HS-27A (cell line): Measurements from ENCODE around the gene IL3RA.

Experiments
- DNase-seq: peaks from one replicate; pipeline ENCODE4 v3.0.0-alpha.2; 2012; ENCODE audit warnings: low read depth, missing footprints

Gene IL3RA

GRCh38 chrX:1384658-1385252 lies 48.2 kb downstream of the IL3RA start:
- no peak for DNase-seq

GRCh38 chrX:1385253-1386223 lies 49.0 kb downstream of the IL3RA start:
- DNase-seq: no peak

- no peak for DNase-seq
These were observed 49.9 kb downstream of the IL3RA start for GRCh38 chrX:1386338-1387127.

GRCh38 chrX:1387141-1387776 lies 50.7 kb downstream of the IL3RA start:
- no peak for DNase-seq

GRCh38 chrX:1388651-1389050 lies 52.1 kb downstream of the IL3RA start:
- DNase-seq: no peak

GRCh38 chrX:1389181-1389992 lies 52.8 kb downstream of the IL3RA start:
- no peak for DNase-seq

GRCh38 chrX:1389993-1390285 lies 53.4 kb downstream of the IL3RA start:
- no peak for DNase-seq

- no peak for DNase-seq
These were observed 54.2 kb downstream of the IL3RA start for GRCh38 chrX:1390621-1391369.

GRCh38 chrX:1391370-1391706 lies 54.8 kb downstream of the IL3RA start:
- DNase-seq: no peak

GRCh38 chrX:1391707-1392375 lies 55.3 kb downstream of the IL3RA start, which contains the start of gene SLC25A6:
TSS of gene SLC25A6 (minus strand) at chrX:1392113. CDS start at chrX:1392009, 104 bp downstream.
- DNase-seq: peak; percentile 72

GRCh38 chrX:1392376-1393068 lies 55.9 kb downstream of the IL3RA start:
- peak; percentile 39 for DNase-seq

- no peak for DNase-seq
These were observed 57.5 kb downstream of the IL3RA start for GRCh38 chrX:1393871-1394615.

- no peak for DNase-seq
These were observed 58.3 kb downstream of the IL3RA start for GRCh38 chrX:1394731-1395501.

- no peak for DNase-seq
These were observed 59.1 kb downstream of the IL3RA start for GRCh38 chrX:1395646-1396216.

- no peak for DNase-seq
These were observed 60.4 kb downstream of the IL3RA start for GRCh38 chrX:1397001-1397400.

GRCh38 chrX:1397441-1398270 lies 61.1 kb downstream of the IL3RA start:
- DNase-seq: no peak
